Urinary bladder (tissue), 4 donors: Measurements from ENCODE around the gene STPG2. TPM values are rescaled to one million over a fixed set of nuclear protein-coding genes. Genes with fewer than 3 reads are reported as not detected.
"Not testable (repeated sequence)": the region's sequence is repeated elsewhere in the genome, so short reads cannot be mapped to it uniquely, and the experiment has no call there.

Experiments
- DNase-seq: peaks from one replicate; pipeline ENCODE4 v3.0.0-alpha.2; 2015; ENCODE audit errors: extremely low spot score
- H3K27ac ChIP-seq: one replicate; pipeline ENCODE4 v1.5.1; 2013; ENCODE audit warnings: low read depth, mild to moderate bottlenecking, moderate library complexity
- H3K36me3 ChIP-seq: one replicate; pipeline ENCODE4 v1.6.1; 2013; ENCODE audit warnings: mild to moderate bottlenecking, moderate library complexity; ENCODE audit not compliant: insufficient read depth
- H3K4me1 ChIP-seq: one replicate; pipeline ENCODE4 v1.6.1; 2013; ENCODE audit warnings: mild to moderate bottlenecking, moderate library complexity; ENCODE audit not compliant: insufficient read depth
- H3K4me3 ChIP-seq: one replicate; pipeline ENCODE4 v1.5.1; 2013; ENCODE audit warnings: low read depth, low read length
- WGBS: extraction: QIAGEN DNeasy Blood & Tissue Kit; methylation state at CpG from one replicate; pipeline ENCODE4 v1.1.7; 2013; 5-methylcytosine and 5-hydroxymethylcytosine counted together
- polyA plus RNA-seq: library from polyadenylated mRNA; stranded (reverse); fragments of 200-250 nt; gene quantifications from one replicate; pipeline ENCODE4 v1.2.3, GENCODE V29; 2013
- total RNA-seq: library from RNA; depleted of rRNA; stranded (reverse); fragments of >200 nt; gene quantifications from one replicate; pipeline ENCODE4 v1.2.3, GENCODE V29; 2014
- donor health status: healthy with polysubstance abuse.
- donor health status: healthy.

Gene STPG2
- total and polyA plus RNA-seq, 2 donors: 0.03 to 1.0 TPM

- no peak for DNase-seq
- Histone ChIP-seq H3K36me3 (no peaks in the 10 kb centered on the region), H3K4me1 (no peaks in the 10 kb centered on the region), H3K4me3 (no peak overlapping the region), H3K27ac (no peak overlapping the region)
- 92% methylated on average over 3 of the region's 3 CpGs for WGBS
Measured at GRCh38 chr4:97656044-97656720, 487.1 kb downstream of the STPG2 start.

GRCh38 chr4:97653701-97654100 lies 489.6 kb downstream of the STPG2 start:
- 85% methylated on average over 2 of the region's 2 CpGs for WGBS
- Histone ChIP-seq H3K27ac (no peak overlapping the region), H3K4me3 (no peak overlapping the region), H3K36me3 (no peaks in the 10 kb centered on the region), H3K4me1 (no peaks in the 10 kb centered on the region)
- no peak for DNase-seq

DNA sequence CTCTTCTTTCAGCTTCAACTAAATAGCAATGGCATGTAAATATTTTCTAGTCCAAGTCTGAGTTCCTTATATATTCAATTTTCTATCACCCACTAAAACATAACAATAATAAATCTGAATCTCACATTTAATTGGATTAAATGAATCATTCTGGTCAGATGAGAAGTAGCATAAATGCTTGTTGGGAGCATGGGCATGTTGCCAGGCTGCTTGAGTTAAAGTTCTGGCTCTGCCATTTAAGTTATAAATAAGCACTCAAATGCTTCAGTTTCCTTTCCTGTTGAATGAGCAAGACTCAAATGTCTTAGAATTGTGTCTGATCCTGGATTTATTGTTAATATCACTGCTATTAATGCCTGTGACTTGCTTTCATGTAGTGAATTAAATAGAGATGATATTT lies 496.3 kb downstream of the STPG2 start:
- Histone ChIP-seq H3K27ac (no peak overlapping the region), H3K4me3 (no peak overlapping the region), H3K36me3 (no peaks in the 10 kb centered on the region), H3K4me1 (no peaks in the 10 kb centered on the region)
- no peak for DNase-seq

- no peak for DNase-seq
- Histone ChIP-seq H3K27ac (no peak overlapping the region), H3K36me3 (no peaks in the 10 kb centered on the region), H3K4me1 (no peaks in the 10 kb centered on the region), H3K4me3 (no peak overlapping the region)
- WGBS: 30% methylated on average over 2 of the region's 2 CpGs
Measured at GRCh38 chr4:97645071-97645821, 498.0 kb downstream of the STPG2 start.

GRCh38 chr4:97643179-97643578 lies 500.1 kb downstream of the STPG2 start:
- H3K27ac ChIP-seq: no peak overlapping the region
- H3K36me3 ChIP-seq: no peaks in the 10 kb centered on the region
- H3K4me3 ChIP-seq: no peak overlapping the region
- no peak for DNase-seq
- H3K4me1 ChIP-seq: no peaks in the 10 kb centered on the region

DNA sequence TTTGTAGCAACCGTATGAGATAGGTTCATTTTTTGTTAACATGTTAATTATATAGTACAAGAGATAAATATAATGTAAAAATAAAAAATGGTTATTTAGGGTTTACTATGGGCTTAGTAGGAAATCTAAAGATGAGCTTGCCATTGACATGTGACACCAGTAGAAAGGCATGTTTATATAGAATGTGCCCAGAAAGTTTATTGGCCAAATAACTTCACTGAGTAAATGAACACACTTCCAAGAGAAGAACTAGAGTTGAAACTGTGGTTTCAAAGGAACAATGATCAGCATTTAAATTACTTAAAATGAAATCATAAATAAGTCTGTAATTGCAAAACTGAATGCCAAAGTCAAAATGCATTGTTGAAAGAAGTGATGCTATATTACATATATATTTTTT lies 503.3 kb downstream of the STPG2 start:
- Histone ChIP-seq H3K27ac (no peak overlapping the region), H3K36me3 (no peaks in the 10 kb centered on the region), H3K4me3 (no peak overlapping the region), H3K4me1 (no peaks in the 10 kb centered on the region)
- WGBS: 89% methylated on average over 1 of the region's 1 CpG
- DNase-seq: no peak

- 65% methylated on average over 8 of the region's 8 CpGs for WGBS
- H3K27ac ChIP-seq, H3K36me3 ChIP-seq, H3K4me3 ChIP-seq, H3K4me1 ChIP-seq, DNase-seq: not testable (repeated sequence)
Measured at GRCh38 chr4:97633831-97634230, 509.4 kb downstream of the STPG2 start.

DNA sequence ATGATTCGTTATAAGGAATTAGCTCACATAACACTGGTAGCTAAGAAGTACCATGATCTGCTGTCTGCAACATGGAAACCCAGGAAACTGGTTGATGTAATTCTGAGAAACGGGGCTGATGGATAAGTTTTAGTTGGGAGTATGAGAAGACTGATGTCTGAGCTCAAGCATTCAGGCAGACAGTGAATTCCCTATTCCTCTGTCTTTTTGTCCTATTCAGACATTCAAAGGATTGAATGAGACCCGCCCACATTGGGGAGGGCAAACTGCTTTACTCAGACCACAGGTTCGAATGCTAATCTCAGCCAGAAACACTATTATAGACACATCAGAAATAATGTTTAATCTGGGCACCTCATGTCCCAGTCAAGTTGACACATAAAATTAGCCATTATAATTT lies 515.5 kb downstream of the STPG2 start:
- WGBS: 87% methylated on average over 4 of the region's 4 CpGs
- H3K4me3 ChIP-seq: no peak overlapping the region
- no peaks in the 10 kb centered on the region for H3K4me1 ChIP-seq
- no peaks in the 10 kb centered on the region for H3K36me3 ChIP-seq
- no peak overlapping the region for H3K27ac ChIP-seq
- no peak for DNase-seq

DNA sequence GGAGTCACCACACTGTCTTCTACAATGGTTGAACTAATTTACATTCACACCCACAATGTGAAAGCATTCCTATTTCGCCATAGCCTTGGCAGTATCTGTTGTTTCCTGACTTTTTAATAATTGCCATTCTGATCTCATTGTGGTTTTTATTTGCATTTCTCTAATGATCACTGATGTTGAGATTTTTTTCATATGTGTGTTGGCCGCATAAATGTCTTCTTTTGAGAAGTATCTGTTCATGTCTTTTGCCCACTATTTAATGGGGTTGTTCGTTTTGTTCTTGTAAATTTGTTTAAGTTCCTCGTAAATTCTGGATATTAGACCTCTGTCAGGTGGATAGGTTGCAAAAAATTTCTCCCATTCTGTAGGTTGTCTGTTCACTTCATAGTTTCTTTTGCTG lies 519.1 kb downstream of the STPG2 start:
- Histone ChIP-seq H3K4me3 (no peak overlapping the region), H3K4me1 (no peaks in the 10 kb centered on the region), H3K27ac (no peak overlapping the region), H3K36me3 (no peaks in the 10 kb centered on the region)
- no peak for DNase-seq
- WGBS: 86% methylated on average over 4 of the region's 4 CpGs

GRCh38 chr4:97605932-97606331 lies 537.3 kb downstream of the STPG2 start:
- no peak for DNase-seq
- 13% methylated on average over 2 of the region's 2 CpGs for WGBS
- H3K27ac ChIP-seq: no peak overlapping the region
- no peaks in the 10 kb centered on the region for H3K36me3 ChIP-seq
- no peaks in the 10 kb centered on the region for H3K4me1 ChIP-seq
- H3K4me3 ChIP-seq: no peak overlapping the region

DNA sequence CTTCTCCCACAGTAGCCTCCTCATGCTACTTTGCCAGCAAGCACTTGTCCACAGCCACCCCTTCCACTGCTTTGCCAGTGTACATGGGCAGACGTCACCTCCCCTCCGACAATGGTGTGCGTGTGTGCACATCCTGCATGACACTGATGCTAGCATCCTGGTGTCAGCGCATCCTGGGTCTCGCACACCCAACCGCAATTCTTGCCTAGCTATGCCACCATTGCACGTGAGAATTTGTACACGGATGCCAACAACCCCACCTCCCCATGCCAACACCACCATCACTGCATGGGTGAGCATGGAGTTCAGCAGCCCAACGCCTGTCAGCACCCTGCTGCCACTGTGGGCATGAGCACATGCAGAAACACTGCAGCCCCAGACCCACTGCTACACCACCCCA lies 550.0 kb downstream of the STPG2 start:
- 96% methylated on average over 9 of the region's 9 CpGs for WGBS
- no peak for DNase-seq

DNA sequence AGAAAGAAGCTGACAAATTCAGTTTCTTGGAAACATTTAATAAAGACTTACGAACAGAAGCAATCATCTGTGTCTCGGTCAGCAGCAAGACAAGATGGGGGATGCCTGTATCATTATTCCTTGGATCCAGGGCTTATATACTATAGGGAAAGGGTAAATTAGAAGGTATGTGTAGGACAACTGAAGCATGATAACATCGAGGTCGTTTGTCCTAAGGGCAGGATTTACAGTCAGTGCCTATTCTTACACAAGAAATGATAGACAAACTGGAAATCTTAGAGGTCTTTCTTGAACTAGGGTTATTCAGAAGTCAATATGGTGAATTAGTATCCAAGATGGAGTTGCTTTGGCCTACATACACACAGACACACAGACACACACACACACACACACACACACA lies 553.0 kb downstream of the STPG2 start:
- WGBS: 87% methylated on average over 4 of the region's 4 CpGs
- H3K4me3 ChIP-seq: no peak overlapping the region
- DNase-seq: no peak
- H3K36me3 ChIP-seq: no peaks in the 10 kb centered on the region
- no peaks in the 10 kb centered on the region for H3K4me1 ChIP-seq
- H3K27ac ChIP-seq: no peak overlapping the region

More for the DNA sequence above, 550.0 kb downstream of the STPG2 start:
- H3K4me1 ChIP-seq: no peaks in the 10 kb centered on the region
- H3K27ac ChIP-seq: no peak overlapping the region
- no peaks in the 10 kb centered on the region for H3K36me3 ChIP-seq
- H3K4me3 ChIP-seq: no peak overlapping the region

GRCh38 chr4:97589481-97590196 lies 553.6 kb downstream of the STPG2 start:
- no peak for DNase-seq
- H3K36me3 ChIP-seq: no peaks in the 10 kb centered on the region
- no peak overlapping the region for H3K4me3 ChIP-seq
- H3K4me1 ChIP-seq: no peaks in the 10 kb centered on the region
- 92% methylated on average over 5 of the region's 5 CpGs for WGBS
- no peak overlapping the region for H3K27ac ChIP-seq

- H3K27ac ChIP-seq: no peak overlapping the region
- no peaks in the 10 kb centered on the region for H3K4me1 ChIP-seq
- WGBS: 80% methylated on average over 2 of the region's 2 CpGs
Measured at GRCh38 chr4:97587912-97588311, 555.4 kb downstream of the STPG2 start.

More at GRCh38 chr4:97587912-97588311, 555.4 kb downstream of the STPG2 start:
- no peak overlapping the region for H3K4me3 ChIP-seq
- H3K36me3 ChIP-seq: no peaks in the 10 kb centered on the region
- DNase-seq: no peak
